T follicular helper cell (primary cell): ENCODE data around the gene SPPL2B.

ENCODE experiments used
- DNase-seq: peaks from one replicate; pipeline ENCODE4 v3.0.0-alpha.2; 2020; ENCODE audit warnings: low read depth

Gene SPPL2B

DNA sequence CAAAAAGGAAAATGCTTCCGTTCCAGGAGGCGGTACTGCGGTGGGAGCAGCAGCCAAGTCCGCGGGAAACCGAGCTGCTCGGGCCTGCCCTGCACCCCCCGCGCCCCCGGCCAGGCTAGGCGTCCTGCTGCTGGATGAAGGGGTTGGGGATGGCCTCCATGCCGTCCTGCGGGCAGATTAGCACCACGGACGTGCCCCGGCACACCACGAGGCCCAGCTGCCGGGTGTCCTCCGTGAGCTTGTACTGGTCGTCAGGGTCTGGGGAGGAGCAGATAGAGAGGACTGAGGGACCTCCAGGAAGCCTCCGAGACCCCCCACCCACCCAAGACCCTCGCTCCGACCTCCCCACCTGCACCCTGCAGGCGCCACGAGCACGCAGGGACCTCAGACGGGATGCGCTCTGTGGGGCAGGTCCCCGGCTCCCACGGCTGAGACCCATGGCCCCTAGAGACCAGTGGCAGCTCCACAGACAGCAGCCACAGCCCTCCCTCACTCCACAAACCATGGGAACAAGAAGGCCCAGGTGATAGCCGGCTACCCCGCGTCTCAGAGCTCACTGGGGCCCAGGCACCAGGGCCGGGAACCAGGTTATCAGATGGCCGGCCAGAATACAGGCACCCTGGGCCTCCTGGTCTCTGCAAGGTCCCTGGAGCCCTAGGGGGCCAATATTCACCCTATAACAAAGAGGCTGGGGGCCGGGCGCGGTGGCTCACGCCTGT is 6.8 kb upstream of the SPPL2B start:
- no peak for DNase-seq

DNA sequence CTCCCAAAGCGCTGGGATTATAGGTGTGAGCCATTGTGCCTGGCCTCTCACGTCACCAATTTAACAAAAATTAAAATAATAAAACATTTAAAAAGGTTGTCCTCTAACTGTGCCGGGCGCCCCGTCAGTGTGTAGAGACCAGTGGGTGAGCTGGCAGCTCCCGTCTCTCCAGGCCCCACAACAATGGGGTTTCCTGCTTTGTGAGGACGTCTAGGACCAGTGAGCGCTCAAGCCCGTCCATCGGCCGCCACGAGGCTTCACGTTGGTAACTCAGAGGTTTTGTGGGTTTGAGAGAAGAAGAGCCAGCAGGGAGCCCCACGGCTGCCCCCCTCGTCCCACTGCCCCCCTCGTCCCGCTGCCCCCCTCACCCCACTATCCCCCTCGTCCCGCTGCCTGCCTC is 4.8 kb upstream of the SPPL2B start:
- DNase-seq, result no peak

DNA sequence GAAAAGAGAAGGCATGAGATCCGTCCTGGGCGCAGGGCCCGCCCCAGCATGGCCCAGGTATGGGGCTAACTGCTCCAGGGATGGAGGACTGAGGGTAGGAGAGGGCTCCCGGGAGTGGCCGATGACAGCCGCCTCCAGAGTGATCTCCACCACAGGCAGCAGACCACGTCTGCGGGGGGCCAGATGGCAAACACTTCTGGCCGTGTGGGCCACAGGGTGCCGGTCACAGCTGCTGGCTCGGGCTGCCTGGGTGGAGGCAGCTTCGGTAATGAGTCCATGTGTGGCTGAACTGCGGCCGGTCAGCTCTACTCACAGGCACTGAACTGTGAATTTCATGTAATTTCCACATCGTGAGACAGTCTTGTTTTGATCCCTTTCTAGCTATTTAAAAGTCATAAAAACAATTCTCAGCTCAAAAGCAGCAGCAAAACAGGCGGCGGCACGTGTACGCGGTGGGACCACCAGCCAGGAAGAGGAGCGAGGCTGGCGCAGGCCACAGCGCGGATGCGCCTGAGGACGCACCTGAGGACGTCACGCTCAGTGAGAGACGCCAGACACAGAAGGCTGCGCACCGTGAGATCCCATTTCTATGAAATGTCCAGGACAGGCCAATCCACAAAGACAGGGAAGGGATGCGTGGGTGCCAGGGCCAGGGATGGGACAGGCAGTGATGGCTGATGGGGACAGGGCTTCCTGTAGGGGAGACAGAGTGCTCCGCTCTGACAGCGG is 4.1 kb upstream of the SPPL2B start:
- no peak for DNase-seq

DNA sequence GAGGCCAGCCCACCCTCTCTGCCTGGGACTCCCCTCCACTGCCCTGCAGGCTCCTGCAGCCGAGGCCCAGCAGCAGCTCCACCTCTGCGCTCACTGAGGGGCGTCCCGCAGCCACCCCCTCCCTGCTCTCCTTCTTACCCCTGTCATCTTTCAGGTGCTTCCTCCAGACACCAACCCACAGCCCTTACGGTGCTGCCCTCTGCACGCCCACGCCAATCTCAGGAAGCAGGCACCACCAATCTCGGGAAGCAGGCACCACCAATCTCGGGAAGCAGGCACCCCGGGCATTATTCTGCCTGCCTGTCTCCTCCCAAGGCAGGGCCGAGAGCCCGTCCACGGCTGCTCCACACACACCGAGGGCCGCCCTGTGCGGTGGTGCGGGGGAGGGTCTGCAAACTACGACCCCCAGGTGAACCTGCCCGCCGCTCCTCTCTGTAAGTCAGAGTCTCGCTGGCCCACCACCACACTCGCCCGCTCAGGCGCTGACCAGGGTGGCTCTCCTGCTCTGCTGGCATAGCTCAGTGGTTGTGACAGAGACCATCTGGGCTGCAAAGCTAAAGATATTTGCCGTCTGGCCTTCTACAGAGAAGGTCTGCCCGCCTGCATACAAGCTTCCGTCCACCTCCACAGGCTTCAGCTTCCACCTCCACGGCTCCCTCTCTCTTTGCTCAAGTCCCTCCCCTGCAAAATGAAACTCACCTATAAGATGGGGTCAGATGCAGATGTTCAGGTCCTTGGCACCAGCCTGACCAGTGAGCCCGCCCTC is 3.0 kb upstream of the SPPL2B start:
- DNase-seq, result no peak

DNA sequence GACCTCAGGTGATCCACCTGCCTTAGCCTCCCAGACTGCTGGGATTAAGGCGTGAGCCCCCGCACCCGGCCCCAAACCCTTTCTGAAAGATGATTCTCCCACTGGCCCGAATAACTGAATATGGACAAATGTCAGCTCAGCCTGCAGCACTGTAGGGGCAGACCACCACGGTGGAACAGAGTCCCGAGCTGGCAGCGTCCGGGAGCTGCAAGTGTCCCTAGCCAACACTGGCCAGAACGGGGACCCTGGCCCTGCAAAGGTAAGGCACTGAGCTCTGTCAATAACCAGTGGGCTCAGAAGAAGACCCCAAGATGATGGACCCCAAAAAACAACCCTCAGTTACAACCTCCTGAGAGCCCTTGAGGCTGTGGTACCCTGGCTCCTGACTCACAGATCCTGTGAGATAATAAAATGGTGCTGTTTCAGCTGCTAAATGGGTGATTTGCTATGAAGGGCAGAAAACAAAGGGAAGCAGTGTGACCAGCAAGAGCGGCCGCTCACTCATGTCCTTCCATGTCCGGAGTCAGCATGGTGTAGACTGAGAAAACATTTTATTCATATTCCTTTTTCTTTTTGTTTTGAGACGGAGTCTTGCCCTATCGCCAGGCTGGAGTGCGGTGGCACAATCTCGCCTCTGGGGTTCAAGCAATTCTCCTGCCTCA is 1.7 kb upstream of the SPPL2B start:
- no peak for DNase-seq

DNA sequence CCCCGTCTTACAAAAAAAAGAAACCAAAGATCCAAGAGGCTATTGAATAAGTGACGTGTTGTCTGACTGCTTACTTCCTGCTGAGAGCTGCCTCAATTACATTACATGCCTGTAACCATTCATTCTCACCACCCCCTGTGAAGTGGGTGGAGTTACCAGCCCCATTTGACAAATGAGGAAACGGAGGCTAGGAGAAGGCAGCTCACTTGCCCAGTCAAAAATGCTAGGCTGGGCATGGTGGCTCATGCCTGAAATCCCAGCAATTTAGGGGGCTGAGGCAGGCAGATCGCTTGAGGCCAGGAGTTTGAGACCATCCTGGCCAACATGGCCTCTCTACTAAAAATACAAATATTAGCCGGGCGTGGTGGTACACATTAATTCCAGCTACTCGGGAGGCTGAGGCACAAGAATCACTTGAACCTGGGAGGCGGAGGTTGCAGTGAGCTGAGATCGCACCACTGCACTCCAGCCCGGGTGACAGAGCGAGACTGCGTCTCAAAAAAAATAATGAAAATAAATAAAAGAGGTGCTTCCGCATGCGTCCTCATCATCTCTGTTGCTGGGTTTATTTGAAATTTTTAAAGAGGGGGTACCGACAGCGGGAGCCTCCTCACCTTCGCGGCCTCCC is 597 bp upstream of the SPPL2B start:
- DNase-seq, result peak; percentile 41

DNA sequence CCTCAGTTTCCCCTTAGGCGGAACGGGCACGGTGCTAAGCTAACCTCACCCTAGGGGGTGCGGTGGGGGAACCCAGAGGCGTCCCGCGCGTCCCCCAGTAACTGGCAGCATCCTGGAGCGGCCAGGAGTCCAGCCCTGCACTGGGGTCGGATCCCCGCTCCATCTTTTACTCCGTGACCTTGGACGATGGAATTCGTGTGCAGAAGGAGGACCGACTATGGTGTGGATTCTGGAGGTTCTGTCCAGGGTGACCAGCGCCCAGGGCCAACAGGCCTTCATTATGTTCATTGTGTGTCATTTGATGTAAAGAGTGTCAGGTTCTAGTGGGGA is 630 bp downstream of the SPPL2B start:
- DNase-seq, result no peak

DNA sequence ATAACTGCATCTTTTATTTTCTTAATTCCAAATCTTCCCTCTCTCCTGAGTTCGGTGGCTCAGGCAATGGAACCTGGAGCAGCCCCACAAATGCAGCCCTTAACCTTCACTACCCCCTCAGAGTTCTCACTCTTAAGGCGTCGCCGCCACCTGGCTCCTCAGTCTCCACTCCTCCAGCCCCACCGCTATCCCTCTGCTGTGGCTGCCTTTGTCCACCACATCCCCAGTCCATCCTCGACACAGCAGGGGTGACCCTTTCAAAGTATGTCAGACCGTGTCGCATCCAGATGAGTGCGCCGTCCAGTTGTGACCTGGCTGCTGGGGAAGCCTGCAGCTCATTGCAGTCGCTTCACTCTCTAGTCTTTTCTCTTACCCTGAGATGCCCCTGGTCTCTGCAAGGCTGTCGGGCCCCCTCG is 1.0 kb downstream of the SPPL2B start:
- DNase-seq, result no peak

DNA sequence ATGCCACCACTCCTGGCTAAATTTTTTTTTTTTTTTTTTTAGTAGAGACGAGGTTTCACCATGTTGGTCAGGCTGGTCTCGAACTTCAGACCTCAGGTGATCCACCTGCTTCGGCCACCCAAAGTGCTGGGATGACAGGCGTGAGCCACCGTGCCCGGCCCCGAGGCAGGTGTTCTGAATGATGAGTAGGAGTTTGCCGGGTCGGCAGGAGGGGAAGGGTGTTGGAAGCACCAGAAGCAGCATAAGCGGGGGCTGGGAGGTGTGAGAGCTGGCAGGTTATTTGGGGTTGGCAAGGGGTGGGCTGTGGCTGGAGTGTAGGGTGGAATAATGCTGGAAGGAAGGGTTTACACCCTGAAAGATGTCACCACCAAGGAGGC is 1.8 kb downstream of the SPPL2B start:
- DNase-seq, result no peak

DNA sequence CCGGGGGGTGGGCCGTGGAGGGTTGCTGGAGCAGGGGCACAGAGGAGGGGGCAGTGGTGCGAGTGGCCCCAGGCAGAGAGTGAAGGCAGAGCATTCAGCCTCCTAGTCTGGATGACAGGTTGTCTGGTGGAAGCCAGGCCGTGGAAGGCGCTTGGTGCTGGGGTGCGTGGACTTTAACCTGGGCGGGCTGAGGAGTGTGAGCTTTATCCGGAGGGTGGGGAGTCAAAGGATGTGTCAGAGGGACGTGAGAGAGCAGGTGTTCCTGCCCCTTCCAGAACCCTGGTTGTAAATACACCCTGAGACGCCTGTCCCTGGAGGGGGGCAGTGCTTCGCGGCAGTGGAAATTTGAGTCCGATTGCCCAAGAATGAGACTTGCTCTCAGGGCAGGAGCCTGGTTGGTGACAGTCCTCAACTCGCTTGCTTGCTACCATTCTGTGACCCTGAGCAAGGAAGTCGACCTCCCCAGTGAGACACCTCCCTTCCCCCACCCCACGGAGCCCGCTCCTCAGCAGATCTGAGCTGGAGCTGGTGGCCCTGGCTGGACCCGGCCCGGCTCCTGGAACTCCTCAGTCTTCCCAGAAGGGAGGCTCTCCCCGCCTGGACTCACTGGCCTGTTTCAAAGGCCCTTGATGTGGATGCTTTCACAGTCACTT is 2.3 kb downstream of the SPPL2B start:
- DNase-seq, result no peak

DNA sequence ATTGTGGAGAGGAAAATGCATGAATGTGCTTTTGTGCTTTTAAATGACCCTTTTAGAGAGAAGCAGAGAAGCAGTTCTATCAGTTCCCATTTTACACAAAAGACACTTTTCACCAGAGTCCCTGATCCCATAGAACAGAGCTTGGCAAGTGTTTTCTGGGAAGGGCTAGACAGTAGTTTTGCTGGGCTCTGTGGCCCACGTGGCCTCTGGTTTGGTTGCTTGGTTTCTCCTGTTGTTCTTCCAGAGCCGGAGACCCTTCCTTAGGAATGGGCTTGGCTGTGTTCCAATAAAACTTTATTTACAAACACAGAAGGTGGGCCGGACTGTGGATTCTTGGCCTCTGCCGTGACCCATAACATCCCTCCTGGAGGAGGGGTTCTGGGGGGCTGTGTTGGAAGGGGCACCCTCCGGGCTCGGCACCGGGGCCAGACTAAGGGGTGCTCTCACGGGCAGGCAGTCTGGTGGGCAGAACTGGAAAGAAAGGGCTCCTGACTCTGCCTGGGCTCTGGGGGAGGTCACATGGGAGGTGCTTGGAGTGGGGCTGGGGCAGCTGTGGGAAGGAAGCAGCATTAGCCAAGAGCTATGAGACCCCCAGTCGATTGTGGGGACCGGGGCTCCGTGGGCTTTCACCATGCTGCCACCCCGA is 3.2 kb downstream of the SPPL2B start:
- no peak for DNase-seq

DNA sequence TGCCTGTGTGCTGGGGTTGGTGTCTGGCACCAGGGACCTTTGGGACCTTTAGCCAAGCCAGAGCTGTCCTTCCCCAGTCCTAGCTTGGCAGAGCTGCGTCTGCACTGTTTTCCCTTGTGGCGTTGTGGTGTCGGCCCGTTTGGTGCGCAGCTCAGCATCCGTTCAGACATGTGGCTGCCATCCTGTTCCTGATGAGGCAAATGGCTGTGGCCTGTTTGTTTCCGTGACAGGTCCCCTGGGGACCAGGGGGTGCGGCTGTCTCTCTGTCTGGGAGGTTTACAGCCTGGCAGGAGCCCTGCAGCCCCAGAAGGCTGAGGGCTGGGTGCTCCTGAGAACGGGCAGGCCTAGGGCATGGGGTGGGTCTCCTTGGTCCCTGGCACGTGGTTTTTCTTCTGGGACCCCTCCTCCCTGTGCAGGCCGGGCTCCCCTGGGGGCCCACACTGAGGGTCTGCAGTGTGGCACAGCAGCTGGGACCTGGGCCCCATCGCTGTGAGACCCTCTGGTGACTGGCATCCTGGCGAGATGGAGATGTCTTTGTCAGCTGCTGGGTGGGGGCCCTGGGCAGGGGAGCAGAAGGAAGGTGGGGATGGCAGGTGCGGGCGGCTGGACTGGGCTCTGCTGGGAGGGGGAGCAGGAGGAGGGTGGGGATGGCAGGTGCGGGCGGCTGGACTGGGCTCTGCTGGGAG is 4.0 kb downstream of the SPPL2B start:
- peak; percentile 9 for DNase-seq

DNA sequence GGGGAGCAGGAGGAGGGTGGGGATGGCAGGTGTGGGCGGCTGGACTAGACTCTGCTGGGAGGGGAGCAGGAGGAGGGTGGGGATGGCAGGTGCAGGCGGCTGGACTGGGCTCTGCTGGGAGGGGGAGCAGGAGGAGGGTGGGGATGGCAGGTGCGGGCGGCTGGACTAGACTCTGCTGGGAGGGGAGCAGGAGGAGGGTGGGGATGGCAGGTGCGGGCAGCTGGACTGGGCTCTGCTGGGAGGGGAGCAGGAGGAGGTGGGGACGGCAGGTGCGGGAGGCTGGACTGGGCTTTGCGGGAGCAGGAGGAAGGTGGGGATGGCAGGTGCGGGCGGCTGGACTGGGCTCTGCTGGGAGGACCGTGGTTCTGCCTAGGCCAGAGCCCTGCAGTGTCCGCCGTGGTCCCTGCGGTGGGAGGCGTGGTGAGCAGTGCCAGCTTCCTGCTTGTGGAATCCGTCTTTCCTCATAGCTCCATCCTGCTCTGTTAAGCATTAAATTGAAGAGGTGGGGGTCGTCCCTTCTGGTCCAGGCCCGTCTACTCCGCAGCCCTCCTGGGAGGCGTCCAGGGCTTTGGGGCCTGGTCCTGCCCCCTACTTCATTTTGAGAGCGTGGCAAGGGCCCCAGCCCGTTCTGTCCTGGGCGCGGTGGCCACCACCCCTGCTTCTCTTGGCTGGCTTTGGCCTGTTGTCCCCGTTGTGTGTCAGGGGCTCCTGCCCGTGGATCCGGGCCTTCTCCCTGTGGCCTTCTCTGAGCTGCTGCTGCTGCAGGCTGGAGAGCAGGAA is 4.7 kb downstream of the SPPL2B start:
- DNase-seq, result no peak

DNA sequence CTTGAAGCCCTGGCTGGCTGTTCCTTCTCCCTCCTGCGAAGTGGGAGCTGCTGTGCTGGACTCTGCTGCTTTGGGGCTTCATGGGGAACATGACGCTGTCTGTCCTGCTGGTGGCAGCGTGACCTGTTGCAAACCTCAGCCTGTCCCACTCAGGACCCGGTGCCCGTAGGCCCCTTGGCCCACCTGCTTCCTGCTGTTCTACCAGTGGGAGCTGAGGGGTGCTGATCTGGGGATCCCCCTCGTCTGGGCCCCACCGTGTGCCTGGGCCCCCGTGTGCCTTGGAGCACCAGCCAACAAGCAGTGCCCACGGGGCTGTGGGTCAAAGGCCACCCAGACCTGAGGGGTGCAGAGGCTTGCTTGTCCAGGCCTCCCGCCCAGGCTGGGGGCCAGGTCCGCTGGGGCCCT is 5.3 kb downstream of the SPPL2B start:
- DNase-seq, result no peak

DNA sequence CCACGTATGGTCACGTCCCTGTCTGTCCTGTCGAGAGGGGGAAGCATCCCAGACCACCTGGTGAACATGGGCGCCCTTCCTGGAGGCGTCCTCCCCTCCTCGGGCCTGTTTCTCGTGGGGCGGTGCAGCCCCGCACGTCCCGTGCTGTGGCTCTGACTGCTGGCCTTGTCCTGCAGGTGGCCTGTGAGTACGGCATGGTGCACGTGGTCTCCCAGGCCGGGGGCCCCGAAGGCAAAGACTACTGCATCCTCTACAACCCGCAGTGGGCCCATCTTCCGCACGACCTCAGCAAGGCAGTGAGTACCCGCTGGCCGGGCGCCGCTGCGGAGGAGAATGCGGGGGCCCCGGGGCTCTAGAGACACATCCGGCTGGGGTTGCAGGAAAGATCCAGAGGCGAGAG is 5.9 kb downstream of the SPPL2B start:
- DNase-seq, result no peak

DNA sequence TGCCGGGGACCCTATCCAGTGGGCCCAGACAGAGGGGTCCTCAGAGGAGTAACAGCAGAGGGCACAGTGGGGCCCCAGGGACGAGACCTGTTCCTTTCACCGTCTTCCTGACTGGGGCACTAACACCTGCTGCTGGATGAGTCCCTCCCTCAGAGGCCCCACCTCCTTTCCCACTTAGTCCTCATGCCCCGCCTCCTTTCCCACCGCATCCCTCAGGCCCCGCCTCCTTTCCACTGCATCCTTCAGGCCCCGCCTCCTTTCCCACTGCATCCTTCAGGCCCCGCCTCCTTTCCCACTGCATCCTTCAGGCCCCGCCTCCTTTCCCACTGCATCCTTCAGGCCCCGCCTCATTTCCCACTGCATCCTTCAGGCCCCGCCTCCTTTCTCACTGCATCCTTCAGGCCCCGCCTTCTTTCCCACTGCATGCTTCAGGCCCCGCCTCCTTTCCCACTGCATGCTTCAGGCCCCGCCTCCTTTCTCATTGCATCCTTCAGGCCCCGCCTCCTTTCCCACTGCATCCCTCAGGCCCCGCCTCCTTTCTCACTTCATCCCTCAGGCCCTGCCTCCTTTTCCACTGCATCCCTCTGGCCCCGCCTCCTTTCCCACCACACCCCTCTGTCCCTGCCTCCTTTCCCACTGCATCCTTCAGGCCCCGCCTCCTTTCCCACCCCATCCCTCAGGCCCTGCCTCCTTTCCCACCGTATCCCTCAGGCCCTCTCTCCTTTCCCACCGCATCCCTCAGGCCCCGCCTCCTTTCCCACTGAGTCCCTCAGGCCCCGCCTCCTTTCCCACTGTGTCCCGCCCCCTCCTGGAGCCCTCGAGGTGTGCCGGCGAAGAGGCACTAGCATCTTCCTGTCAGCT is 6.7 kb downstream of the SPPL2B start:
- DNase-seq, result no peak

DNA sequence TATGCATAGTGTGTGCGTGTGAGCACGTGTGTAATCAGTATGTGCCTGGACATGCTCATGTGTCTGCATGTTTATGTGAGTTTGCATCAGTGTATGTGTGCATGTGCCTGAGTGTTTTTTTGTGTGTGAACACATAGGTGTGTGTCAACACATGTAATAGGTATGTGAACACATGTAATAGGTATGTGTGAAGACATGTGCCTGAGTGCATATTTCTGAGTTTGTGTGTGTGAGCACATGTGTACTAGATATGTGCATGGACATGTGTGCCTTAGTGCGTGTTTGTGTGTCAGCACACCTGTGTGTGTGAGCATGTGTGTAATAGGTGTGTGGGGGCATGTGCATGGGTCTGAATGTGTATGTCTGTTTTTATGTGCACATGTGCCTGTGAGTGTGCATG is 7.4 kb downstream of the SPPL2B start:
- no peak for DNase-seq

DNA sequence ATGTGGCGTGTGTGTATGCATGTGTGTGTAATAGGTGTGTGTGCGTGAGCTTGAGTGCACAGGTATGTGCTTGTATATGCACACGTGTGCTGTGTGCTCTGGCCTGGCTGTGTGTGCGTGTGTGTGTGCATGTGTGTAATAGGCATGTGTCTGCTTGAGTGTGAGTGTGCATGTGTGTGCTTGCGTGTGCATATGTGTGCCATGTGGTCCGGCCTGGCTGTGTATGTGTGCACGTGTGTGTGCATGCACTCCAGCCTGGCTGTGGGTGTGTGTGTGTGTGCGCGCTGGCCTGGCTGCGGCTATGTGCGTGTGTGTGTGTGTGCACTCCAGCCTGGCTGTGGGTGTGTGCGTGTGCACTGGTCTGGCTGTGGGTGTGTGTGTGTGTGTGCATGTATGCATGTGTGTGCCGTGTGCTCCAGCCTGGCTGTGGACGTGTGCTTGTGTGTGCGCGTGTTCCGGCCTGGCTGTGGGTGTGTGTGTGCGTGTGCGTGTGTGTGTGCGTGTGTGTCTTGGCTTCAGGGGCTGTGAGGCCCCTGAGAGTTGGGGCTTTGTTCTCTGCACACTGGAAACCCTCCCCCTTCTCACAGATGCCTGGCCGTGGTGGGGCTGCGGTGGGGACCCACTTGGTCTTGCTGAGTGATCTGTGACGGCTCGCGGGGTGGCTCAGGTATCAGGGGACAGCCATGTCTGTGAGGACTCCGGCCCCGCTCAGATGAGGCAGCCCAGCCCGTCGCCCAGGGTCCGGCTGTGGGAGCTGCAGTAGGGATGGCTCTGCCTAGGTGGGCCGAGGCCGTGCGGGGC is 8.2 kb downstream of the SPPL2B start:
- no peak for DNase-seq
